LNCaP clone FGC (cell line): ENCODE measurements around the gene SNX12.
"Not testable (repeated sequence)": the region's sequence is repeated elsewhere in the genome, so short reads cannot be mapped to it uniquely, and the experiment has no call there.

Experiments
- DNase-seq: peaks from one replicate; pipeline ENCODE4 v3.0.0-alpha.2; 2011; ENCODE audit warnings: low read depth
- H3K4me3 ChIP-seq: 2 replicates; pipeline ENCODE4 v1.5.1; 2011; ENCODE audit warnings: mild to moderate bottlenecking, low read depth, low read length, control low read depth
- TF ChIP-seq, protein P1 (sequence below): IDR thresholded peaks from 2 replicates; pipeline ENCODE4 v1.5.1; 2012; ENCODE audit warnings: mild to moderate bottlenecking; ENCODE audit not compliant: control insufficient read depth, insufficient read depth; ENCODE audit errors: extremely low read depth

Gene SNX12

GRCh38 chrX:71067712-71068043 is 456 bp downstream of the SNX12 start:
- peak overlapping the region; percentile 76 for H3K4me3 ChIP-seq
- DNase-seq, result no peak
- TF ChIP-seq, protein P1, sequence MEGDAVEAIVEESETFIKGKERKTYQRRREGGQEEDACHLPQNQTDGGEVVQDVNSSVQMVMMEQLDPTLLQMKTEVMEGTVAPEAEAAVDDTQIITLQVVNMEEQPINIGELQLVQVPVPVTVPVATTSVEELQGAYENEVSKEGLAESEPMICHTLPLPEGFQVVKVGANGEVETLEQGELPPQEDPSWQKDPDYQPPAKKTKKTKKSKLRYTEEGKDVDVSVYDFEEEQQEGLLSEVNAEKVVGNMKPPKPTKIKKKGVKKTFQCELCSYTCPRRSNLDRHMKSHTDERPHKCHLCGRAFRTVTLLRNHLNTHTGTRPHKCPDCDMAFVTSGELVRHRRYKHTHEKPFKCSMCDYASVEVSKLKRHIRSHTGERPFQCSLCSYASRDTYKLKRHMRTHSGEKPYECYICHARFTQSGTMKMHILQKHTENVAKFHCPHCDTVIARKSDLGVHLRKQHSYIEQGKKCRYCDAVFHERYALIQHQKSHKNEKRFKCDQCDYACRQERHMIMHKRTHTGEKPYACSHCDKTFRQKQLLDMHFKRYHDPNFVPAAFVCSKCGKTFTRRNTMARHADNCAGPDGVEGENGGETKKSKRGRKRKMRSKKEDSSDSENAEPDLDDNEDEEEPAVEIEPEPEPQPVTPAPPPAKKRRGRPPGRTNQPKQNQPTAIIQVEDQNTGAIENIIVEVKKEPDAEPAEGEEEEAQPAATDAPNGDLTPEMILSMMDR, result no peak

GRCh38 chrX:71067089-71067488 is 1.0 kb downstream of the SNX12 start:
- no peak for DNase-seq
- TF ChIP-seq, protein P1, result no peak
- H3K4me3 ChIP-seq, result peak overlapping the region; percentile 76

- no peak overlapping the region for H3K4me3 ChIP-seq
- DNase-seq, result no peak
- TF ChIP-seq, protein P1, result no peak
These were observed 8.0 kb downstream of the SNX12 start for GRCh38 chrX:71060127-71060526.

GRCh38 chrX:71057848-71058530 is 10.1 kb downstream of the SNX12 start:
- no peak for DNase-seq
- no peak overlapping the region for H3K4me3 ChIP-seq
- TF ChIP-seq, protein P1, result no peak

- H3K4me3 ChIP-seq, result no peak overlapping the region
- TF ChIP-seq, protein P1, result no peak
- no peak for DNase-seq
These were observed 11.3 kb downstream of the SNX12 start for GRCh38 chrX:71056867-71057266.

GRCh38 chrX:71053217-71053621 is 14.9 kb downstream of the SNX12 start:
- TF ChIP-seq, protein P1, result no peak
- H3K4me3 ChIP-seq, result no peak overlapping the region
- no peak for DNase-seq

DNA sequence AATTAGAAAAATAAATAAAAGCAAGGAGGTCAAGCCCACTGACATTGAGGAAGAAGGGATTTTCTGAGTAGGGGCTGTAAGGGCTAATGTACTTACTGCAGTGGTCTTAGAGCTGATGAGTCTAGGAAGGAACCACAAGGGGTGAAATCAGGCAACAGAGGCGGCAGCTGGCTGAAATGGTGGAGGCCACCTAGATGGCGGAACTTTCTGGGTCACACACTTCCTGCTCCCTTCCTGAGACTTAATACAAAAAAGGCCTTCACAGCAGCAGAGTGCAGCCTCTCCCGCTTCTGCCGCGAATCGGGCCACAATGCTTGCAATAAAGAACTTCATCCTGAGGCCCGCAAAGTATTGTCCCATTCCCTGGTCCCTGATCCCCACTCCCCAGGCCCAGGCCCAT is 15.4 kb downstream of the SNX12 start:
- no peak for DNase-seq
- TF ChIP-seq, protein P1, result no peak
- H3K4me3 ChIP-seq, result no peak overlapping the region

- not testable (repeated sequence) for DNase-seq, H3K4me3 ChIP-seq
These were observed 20.2 kb downstream of the SNX12 start for GRCh38 chrX:71047891-71048290.
